Ishikawa (cell line): ENCODE data around the gene XRCC4.

ENCODE experiments used
- CEBPB ChIP-seq: IDR thresholded peaks from 2 replicates; pipeline ENCODE4 v1.6.1; 2012
- EP300 ChIP-seq: IDR thresholded peaks from 2 replicates; pipeline ENCODE4 v1.6.1; 2012; ENCODE audit warnings: borderline replicate concordance
- MAX ChIP-seq: IDR thresholded peaks from 2 replicates; pipeline ENCODE4 v1.6.1; 2012
- NFIC ChIP-seq: IDR thresholded peaks from 2 replicates; pipeline ENCODE4 v1.6.1; 2012
- RAD21 ChIP-seq: IDR thresholded peaks from 2 replicates; pipeline ENCODE4 v1.6.1; 2012; ENCODE audit warnings: low read depth
- REST ChIP-seq: IDR thresholded peaks from 2 replicates; pipeline ENCODE4 v1.6.1; 2012; ENCODE audit warnings: low read depth, mild to moderate bottlenecking
- TAF1 ChIP-seq: IDR thresholded peaks from 2 replicates; pipeline ENCODE4 v1.6.1; 2012; ENCODE audit warnings: low read depth, mild to moderate bottlenecking
- TCF12 ChIP-seq: IDR thresholded peaks from 2 replicates; pipeline ENCODE4 v1.6.1; 2012; ENCODE audit warnings: low read depth
- YY1 ChIP-seq: IDR thresholded peaks from 2 replicates; pipeline ENCODE4 v1.6.1; 2012; ENCODE audit warnings: low read depth
- ZBTB7A ChIP-seq: IDR thresholded peaks from 2 replicates; pipeline ENCODE4 v1.6.1; 2012; ENCODE audit warnings: low read depth

- no peak for TF ChIP-seq REST
- no peak for TF ChIP-seq CEBPB
- no peak for TF ChIP-seq EP300
- TF ChIP-seq TAF1: no peak
- TF ChIP-seq NFIC: no peak
- no peak for TF ChIP-seq YY1
- no peak for TF ChIP-seq RAD21
- no peak for TF ChIP-seq TCF12
- no peak for TF ChIP-seq MAX
- TF ChIP-seq ZBTB7A: no peak
Measured at GRCh38 chr5:83126501-83126900, 49.2 kb downstream of the XRCC4 start.
